Heart left ventricle (tissue), 16 donors: Measurements from ENCODE around the gene GCNT4. TPM values are rescaled to one million over a fixed set of nuclear protein-coding genes. Genes with fewer than 3 reads are reported as not detected.

Experiments used
- ATAC-seq, 4 donors: fragments of 200-7000 bp; cut with Tn5 transposase; one replicate each; pipeline ENCODE4 v1.9.1; 2020 to 2022; ENCODE audit warnings: moderate library complexity in 4 of 4, mild to moderate bottlenecking in 3 of 4, moderate number of reproducible peaks in 1 of 4
- DNase-seq, 5 donors: peaks; one replicate each; pipeline ENCODE4 v3.0.0-alpha.2; 2020
- H3K27ac ChIP-seq, 12 donors: fragments of 200-600 bp; sonication (generic) in 4 of 12; one replicate each; pipeline versions ENCODE4 v1.5.0 to v1.8.0; 2016 to 2022; ENCODE audit warnings: mild to moderate bottlenecking in 2 of 12
- H3K27me3 ChIP-seq, 9 donors: fragments of 200-600 bp; sonication (generic) in 2 of 9; one replicate each; pipeline versions ENCODE4 v1.5.1 to v1.8.0; 2016 to 2022; ENCODE audit warnings: mild to moderate bottlenecking in 3 of 9
- H3K36me3 ChIP-seq, 9 donors: fragments of 200-600 bp; sonication (generic) in 2 of 9; one replicate each; pipeline versions ENCODE4 v1.5.0 to v1.8.0; 2018 to 2022; ENCODE audit warnings: mild to moderate bottlenecking in 2 of 9
- H3K4me1 ChIP-seq, 12 donors: fragments of 200-600 bp; sonication (generic) in 4 of 12; one replicate each; pipeline versions ENCODE4 v1.5.0 to v1.8.0; 2016 to 2022; ENCODE audit warnings: mild to moderate bottlenecking in 3 of 12
- H3K4me3 ChIP-seq, 12 donors: fragments of 200-600 bp; sonication (generic) in 4 of 12; one replicate each; pipeline versions ENCODE4 v1.5.0 to v1.8.0; 2017 to 2022; ENCODE audit warnings: mild to moderate bottlenecking in 9 of 12, moderate library complexity in 4 of 12
- H3K9me3 ChIP-seq, 12 donors: fragments of 200-600 bp; sonication (generic) in 4 of 12; one replicate each; pipeline versions ENCODE4 v1.5.0 to v1.8.0; 2016 to 2022; ENCODE audit warnings: mild to moderate bottlenecking in 1 of 12
- CTCF ChIP-seq, 12 donors: fragments of 200-600 bp; sonication (generic) in 4 of 12; IDR thresholded peaks; one replicate each; pipeline versions ENCODE4 v1.5.0 to v1.8.0; 2018 to 2022; ENCODE audit warnings: antibody characterized with exemption in 12 of 12, mild to moderate bottlenecking in 5 of 12
- POLR2A ChIP-seq, 2 donors: fragments of 450-650 bp; IDR thresholded peaks; one replicate each; pipeline ENCODE4 v1.6.1; 2017; ENCODE audit warnings: antibody characterized with exemption in 2 of 2, mild to moderate bottlenecking in 2 of 2, moderate library complexity in 2 of 2
- WGBS, 4 donors: extraction: QIAGEN DNeasy Blood & Tissue Kit in 2 of 4; methylation state at CpG; one replicate each; pipeline versions ENCODE4 v1.1.5 to v1.1.7; 2013 to 2018; 5-methylcytosine and 5-hydroxymethylcytosine counted together
- intact Hi-C, 10 donors: fragments of 100-400 bp; cut with DNase I; formaldehyde crosslinking; loops; one replicate each; pipeline versions ENCODE4 v1.11.1 to v1.14.2; 2022
- polyA plus RNA-seq, 2 donors: library from polyadenylated mRNA; stranded (reverse); fragments of 200-250 nt; gene quantifications; one replicate each; pipeline ENCODE4 v1.2.3, GENCODE V29; 2013
- total RNA-seq, 9 donors: library from RNA; depleted of rRNA in 2 of 9; stranded (reverse); fragments of >200 nt in 2 of 9; fragmentation: NEBNext Ultra II Directional in 3 of 9; extraction: Animal tissue kit (Norgen Biotek cat#: 25700) in 3 of 9; gene quantifications; one replicate each; pipeline versions ENCODE4 v1.1.0 to v1.2.4, GENCODE V29; 2016 to 2023
- donor health status: ischemic (EF 13 %, LVEDD 7.1; RV severe dilation, severe dysfunction).
- donor health status: healthy with polysubstance abuse.
- donor health status: DM: no; HTN: yes; CAD: no.
- donor health status: DM: no; HTN: no; CAD: no.
- donor health status: ischemic (EF 25% LVEDD 6.9; RV normal size, moderate dysfunction).
- donor health status: ischemic (EF 25% LVEDD 5.7; RV mildly dilated, moderate dysfunction).
- donor health status: healthy.
- donor health status: DM: yes; HTN: yes; CAD: no.
- donor health status: ischemic (EF 35%, LVEDD 5.7; RV mildly dilated, moderate dysfunction).
- donor health status: nonischemic (EF 11% LVEDD 7.7; RV severe dilation, severe dysfunction).
- donor health status: DM: yes; HTN: yes; CAD: no.
- donor health status: PGD.
- donor health status: ischemic (EF 29% LVEDD 5.4; RV normal size, mild dysfunction).
- donor health status: nonischemic (EF 23%, LVEDD 6.1; RV moderate dilation, normal function).

The GCNT4 gene
- total and polyA plus RNA-seq, 11 donors, result 0.07 to 0.60 (median 0.37) TPM

GRCh38 chr5:75059912-75060545, 7.7 kb upstream of the GCNT4 start:
- H3K4me3 ChIP-seq, result no peak overlapping the region
- H3K4me1 ChIP-seq, result peaks cover 0 to 6% (median 0%) of the 10 kb centered on the region in 12 donors
- TF ChIP-seq CTCF (IDR thresholded peaks at IDR 0.05) (no peak), POLR2A (IDR thresholded peaks at IDR 0.05) (no peak)
- WGBS, 4 donors, result 76 to 86% (median 83%) methylated on average over 4 of the region's 4 CpGs
- no peak overlapping the region for H3K27ac ChIP-seq
- ATAC-seq, result no peak
- H3K27me3 ChIP-seq, result peaks cover 0 to 2% (median 0%) of the 10 kb centered on the region in 9 donors
- no peak for DNase-seq
- intact Hi-C loops, result loop anchor here in 7 of 10 donors (10.0 kb wide), 4 partner anchors 175 to 375 kb away; partner anchors contain the start of genes ANKRD31 (in 5 of the 7), HEXB (in 1 of the 7) and HMGCR (in 1 of the 7)
- no peaks in the 10 kb centered on the region for H3K36me3 ChIP-seq
- H3K9me3 ChIP-seq, result no peaks in the 10 kb centered on the region

GRCh38 chr5:75058986-75059535, 6.7 kb upstream of the GCNT4 start:
- ATAC-seq (no peak), DNase-seq (no peak)
- peaks cover 0 to 14% (median 5%) of the 10 kb centered on the region in 12 donors for H3K4me1 ChIP-seq
- no peaks in the 10 kb centered on the region for H3K36me3 ChIP-seq
- no peak overlapping the region for H3K27ac ChIP-seq
- H3K9me3 ChIP-seq, result no peaks in the 10 kb centered on the region
- peaks cover 0 to 11% (median 0%) of the 10 kb centered on the region in 9 donors for H3K27me3 ChIP-seq
- WGBS, 4 donors, result 85 to 88% (median 87%) methylated on average over 3 of the region's 3 CpGs
- TF ChIP-seq POLR2A (IDR thresholded peaks at IDR 0.05), result no peak
- no peak for TF ChIP-seq CTCF (IDR thresholded peaks at IDR 0.05)
- no peak overlapping the region for H3K4me3 ChIP-seq
- intact Hi-C loops, result loop anchor here in 7 of 10 donors (10.0 kb wide), 4 partner anchors 176 to 374 kb away; partner anchors contain the start of genes ANKRD31 (in 5 of the 7), HEXB (in 1 of the 7) and HMGCR (in 1 of the 7)

GRCh38 chr5:75057561-75057960, 5.2 kb upstream of the GCNT4 start:
- Histone ChIP-seq H3K27ac (no peak overlapping the region), H3K9me3 (no peaks in the 10 kb centered on the region), H3K27me3 (peaks cover 0 to 14% (median 0%) of the 10 kb centered on the region in 9 donors), H3K4me1 (peaks cover 0 to 18% (median 5%) of the 10 kb centered on the region in 12 donors), H3K4me3 (no peak overlapping the region), H3K36me3 (no peaks in the 10 kb centered on the region)
- WGBS, 4 donors, result 32 to 57% (median 44%) methylated on average over 2 of the region's 2 CpGs
- TF ChIP-seq POLR2A (IDR thresholded peaks at IDR 0.05) (no peak), CTCF (IDR thresholded peaks at IDR 0.05) (no peak)
- DNase-seq, result no peak
- intact Hi-C loops, result loop anchor here in 7 of 10 donors (10.0 kb wide), 4 partner anchors 177 to 373 kb away; partner anchors contain the start of genes ANKRD31 (in 5 of the 7), HEXB (in 1 of the 7) and HMGCR (in 1 of the 7)
- ATAC-seq, result no peak

GRCh38 chr5:75055727-75056144, 3.4 kb upstream of the GCNT4 start:
- Histone ChIP-seq H3K27ac (no peak overlapping the region), H3K4me1 (peaks cover 0 to 28% (median 14%) of the 10 kb centered on the region in 12 donors), H3K36me3 (no peaks in the 10 kb centered on the region), H3K27me3 (peaks cover 0 to 21% (median 0%) of the 10 kb centered on the region in 9 donors), H3K4me3 (no peak overlapping the region), H3K9me3 (no peaks in the 10 kb centered on the region)
- WGBS, 4 donors, result 80 to 100% (median 82%) methylated on average over 1 of the region's 1 CpG
- intact Hi-C loops, result loop anchor here in 7 of 10 donors (10.0 kb wide), 4 partner anchors 179 to 371 kb away; partner anchors contain the start of genes ANKRD31 (in 5 of the 7), HEXB (in 1 of the 7) and HMGCR (in 1 of the 7)
- ATAC-seq, result no peak
- DNase-seq, result no peak
- TF ChIP-seq CTCF (IDR thresholded peaks at IDR 0.05) (no peak), POLR2A (IDR thresholded peaks at IDR 0.05) (no peak)
